ENCODE measurements around the gene LSR. TPM values are rescaled to one million over a fixed set of nuclear protein-coding genes. Genes with fewer than 3 reads are reported as not detected.
A peak's percentile ranks its signal among the peaks of the same experiment; 100 is the strongest.

The LSR gene
- polyA plus RNA-seq, 3 donors, result 0.08 to 0.17 TPM; not detected in 1

GRCh38 chr19:35313587-35313986 lies 64.8 kb downstream of the LSR start:
- H3K4me2 ChIP-seq (replicated peaks; ENCODE audit: extremely low read depth, low read length, poor library complexity, severe bottlenecking), result no peak overlapping the region

DNA sequence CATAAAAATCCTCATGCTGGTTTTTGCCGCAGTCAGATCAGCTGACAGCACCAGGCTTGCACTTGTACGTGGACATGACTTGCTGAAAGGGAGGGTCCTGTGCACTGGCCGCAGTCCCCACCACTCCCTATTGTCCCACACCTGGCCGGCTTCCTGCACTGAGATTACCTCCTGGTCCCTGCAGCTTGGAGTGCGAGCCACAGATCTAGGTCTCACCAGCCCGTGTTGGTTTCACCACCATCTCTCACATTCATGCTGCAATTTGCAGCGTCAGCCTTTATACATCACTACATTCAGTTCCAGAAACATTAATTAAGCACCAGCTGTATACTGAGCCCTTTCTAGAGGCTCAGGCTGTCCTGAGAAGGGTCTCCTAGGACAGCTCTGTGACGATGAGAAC lies 65.2 kb downstream of the LSR start:
- Mint-ChIP-seq H3K27ac (peak overlapping the region in 1 of 7 donors; percentile 45), H3K4me1 (peaks cover 26% of the 10 kb centered on the region), H3K4me3 (no peak overlapping the region), H3K27me3 (ENCODE audit: low read depth in 3 of 3) (peaks cover 0 to 2% (median 1%) of the 10 kb centered on the region in 3 donors), H3K36me3 (peaks cover 0 to 8% of the 10 kb centered on the region in 2 donors), H3K9me3 (no peaks in the 10 kb centered on the region)
- Histone ChIP-seq H3K79me2 (ENCODE audit: insufficient read depth, low read length) (no peaks in the 10 kb centered on the region), H3K27me3 (ENCODE audit: control insufficient read depth in 2 of 2, insufficient read depth in 2 of 2, low read length in 2 of 2) (no peaks in the 10 kb centered on the region), H3K36me3 (replicated peaks in 1 of 2; ENCODE audit: control insufficient read depth in 1 of 2, insufficient read depth in 2 of 2, low read length in 2 of 2) (no peaks in the 10 kb centered on the region), H3K9ac (ENCODE audit: insufficient read depth, low read length, poor library complexity, severe bottlenecking) (no peak overlapping the region), H3K9me3 (replicated peaks in 1 of 2; ENCODE audit: control insufficient read depth in 1 of 2, insufficient read depth in 1 of 2, low read length in 2 of 2) (no peaks in the 10 kb centered on the region), H3K4me3 (replicated peaks in 1 of 3; ENCODE audit: low read depth in 2 of 3, low read length in 3 of 3) (no peak overlapping the region), H3K4me2 (replicated peaks; ENCODE audit: extremely low read depth, low read length, poor library complexity, severe bottlenecking) (no peak overlapping the region), H3K4me1 (ENCODE audit: control insufficient read depth in 1 of 2, insufficient read depth in 2 of 2, low read length in 2 of 2) (peaks cover 23 to 28% of the 10 kb centered on the region in 2 donors), H2AFZ (ENCODE audit: insufficient read depth, low read depth, low read length, poor library complexity, severe bottlenecking) (no peak overlapping the region), H4K20me1 (ENCODE audit: insufficient read depth, low read length) (no peaks in the 10 kb centered on the region), H3K27ac (ENCODE audit: low read depth in 1 of 2, low read length in 2 of 2) (no peak overlapping the region)
- 85% methylated on average over 7 of the region's 8 CpGs for WGBS (ENCODE audit: insufficient coverage)
- intact Hi-C loops (cut with micrococcal nuclease), result no loop called here
- DNase-seq, result no peak
- TF ChIP-seq, protein P1, sequence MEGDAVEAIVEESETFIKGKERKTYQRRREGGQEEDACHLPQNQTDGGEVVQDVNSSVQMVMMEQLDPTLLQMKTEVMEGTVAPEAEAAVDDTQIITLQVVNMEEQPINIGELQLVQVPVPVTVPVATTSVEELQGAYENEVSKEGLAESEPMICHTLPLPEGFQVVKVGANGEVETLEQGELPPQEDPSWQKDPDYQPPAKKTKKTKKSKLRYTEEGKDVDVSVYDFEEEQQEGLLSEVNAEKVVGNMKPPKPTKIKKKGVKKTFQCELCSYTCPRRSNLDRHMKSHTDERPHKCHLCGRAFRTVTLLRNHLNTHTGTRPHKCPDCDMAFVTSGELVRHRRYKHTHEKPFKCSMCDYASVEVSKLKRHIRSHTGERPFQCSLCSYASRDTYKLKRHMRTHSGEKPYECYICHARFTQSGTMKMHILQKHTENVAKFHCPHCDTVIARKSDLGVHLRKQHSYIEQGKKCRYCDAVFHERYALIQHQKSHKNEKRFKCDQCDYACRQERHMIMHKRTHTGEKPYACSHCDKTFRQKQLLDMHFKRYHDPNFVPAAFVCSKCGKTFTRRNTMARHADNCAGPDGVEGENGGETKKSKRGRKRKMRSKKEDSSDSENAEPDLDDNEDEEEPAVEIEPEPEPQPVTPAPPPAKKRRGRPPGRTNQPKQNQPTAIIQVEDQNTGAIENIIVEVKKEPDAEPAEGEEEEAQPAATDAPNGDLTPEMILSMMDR (IDR thresholded peaks at IDR 0.05), result no peak

More at GRCh38 chr19:35313587-35313986, 64.8 kb downstream of the LSR start:
- Histone ChIP-seq H2AFZ (ENCODE audit: insufficient read depth, low read depth, low read length, poor library complexity, severe bottlenecking) (no peak overlapping the region), H3K4me1 (ENCODE audit: control insufficient read depth in 1 of 2, insufficient read depth in 2 of 2, low read length in 2 of 2) (peaks cover 18 to 24% of the 10 kb centered on the region in 2 donors), H3K79me2 (ENCODE audit: insufficient read depth, low read length) (no peaks in the 10 kb centered on the region), H3K27me3 (ENCODE audit: control insufficient read depth in 2 of 2, insufficient read depth in 2 of 2, low read length in 2 of 2) (no peaks in the 10 kb centered on the region), H3K27ac (ENCODE audit: low read depth in 1 of 2, low read length in 2 of 2) (no peak overlapping the region), H3K36me3 (replicated peaks in 1 of 2; ENCODE audit: control insufficient read depth in 1 of 2, insufficient read depth in 2 of 2, low read length in 2 of 2) (no peaks in the 10 kb centered on the region), H3K4me3 (replicated peaks in 1 of 3; ENCODE audit: low read depth in 2 of 3, low read length in 3 of 3) (no peak overlapping the region), H3K9me3 (replicated peaks in 1 of 2; ENCODE audit: control insufficient read depth in 1 of 2, insufficient read depth in 1 of 2, low read length in 2 of 2) (no peaks in the 10 kb centered on the region), H3K9ac (ENCODE audit: insufficient read depth, low read length, poor library complexity, severe bottlenecking) (no peak overlapping the region), H4K20me1 (ENCODE audit: insufficient read depth, low read length) (no peaks in the 10 kb centered on the region)
- DNase-seq, result no peak
- peaks cover 0 to 11% of the 10 kb centered on the region in 2 donors for H3K36me3 Mint-ChIP-seq
- no peaks in the 10 kb centered on the region for H3K9me3 Mint-ChIP-seq
- no peak overlapping the region for H3K4me3 Mint-ChIP-seq
- no peak overlapping the region for H3K27ac Mint-ChIP-seq
- H3K27me3 Mint-ChIP-seq (ENCODE audit: low read depth in 3 of 3), result peaks cover 0 to 2% (median 1%) of the 10 kb centered on the region in 3 donors
- H3K4me1 Mint-ChIP-seq, result peaks cover 23% of the 10 kb centered on the region
- TF ChIP-seq, protein P1 (IDR thresholded peaks at IDR 0.05), result no peak
- intact Hi-C loops (cut with micrococcal nuclease), result no loop called here
- 22% methylated on average over 7 of the region's 7 CpGs for WGBS (ENCODE audit: insufficient coverage)

Measured in CD14-positive monocyte (primary cell).